GM19397 (cell line): ENCODE results near the gene S100B.

ENCODE experiments used
- ATAC-seq: cut with Tn5 transposase; IDR thresholded peaks from one replicate; pipeline ENCODE4 v1.9.1; 2021; ENCODE audit warnings: mild to moderate bottlenecking, moderate library complexity; ENCODE audit not compliant: unreplicated experiment

Gene S100B

DNA sequence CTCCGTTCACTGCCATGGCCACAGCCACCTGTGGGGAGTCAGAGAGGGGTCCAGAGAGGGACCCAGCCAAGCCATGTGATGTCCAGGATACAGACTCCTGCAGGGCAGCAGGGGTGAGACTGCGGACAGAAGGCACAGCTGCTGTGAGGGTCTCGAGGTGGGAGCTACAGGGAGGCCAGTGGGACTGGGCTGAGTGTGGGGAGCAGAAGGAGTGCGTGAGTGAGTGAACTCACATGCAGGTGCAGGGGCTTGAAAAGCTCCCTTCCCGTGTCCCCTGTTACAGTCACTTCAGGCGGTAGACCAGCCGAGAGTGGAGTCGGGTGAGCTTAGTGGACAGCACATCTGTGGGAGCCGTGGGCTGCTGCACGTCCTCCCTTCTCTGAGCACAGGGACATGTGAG lies 42.4 kb downstream of the S100B start:
- no peak for ATAC-seq

GRCh38 chr21:46561445-46562090 lies 43.3 kb downstream of the S100B start:
- ATAC-seq = no peak

DNA sequence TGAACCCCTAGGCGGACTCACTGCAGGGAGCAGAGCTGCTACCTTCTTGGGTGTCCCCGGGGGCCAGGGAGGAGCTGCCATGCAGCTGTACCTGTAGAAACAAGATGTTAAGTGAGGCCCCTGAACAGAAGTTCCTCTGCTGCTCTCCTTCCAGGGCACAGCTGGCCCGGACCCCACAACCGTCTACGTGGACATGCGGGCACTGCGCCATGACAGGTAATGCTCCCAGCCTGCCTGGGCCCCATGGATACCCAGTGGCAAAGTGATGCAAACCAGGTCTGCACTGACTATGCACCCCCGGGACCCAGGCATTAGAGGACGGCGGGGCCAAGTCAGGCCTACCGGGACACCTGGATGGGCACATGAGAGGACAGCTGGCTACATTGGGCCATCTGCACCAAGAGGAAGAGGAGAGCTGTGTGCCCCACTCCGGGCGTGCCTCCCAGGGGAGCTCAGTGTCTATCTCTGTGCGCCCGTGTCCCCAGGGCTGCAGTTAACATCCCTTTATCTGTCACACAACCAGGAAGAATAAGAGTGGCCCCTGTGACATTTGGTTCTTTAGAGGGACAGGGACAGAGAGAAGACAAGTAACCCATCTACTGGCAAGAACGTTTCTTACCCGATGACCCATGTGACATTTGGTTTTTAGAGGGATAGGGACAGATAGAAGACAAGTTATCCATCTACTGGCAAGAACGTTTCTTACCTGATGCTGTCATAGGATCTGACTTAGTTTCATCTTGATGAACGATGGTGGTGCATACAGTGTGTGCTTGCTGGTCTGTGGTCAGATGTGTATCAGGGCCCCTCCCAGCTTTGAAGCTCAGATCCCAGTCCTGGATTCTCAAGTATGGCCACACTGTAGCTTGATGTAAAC lies 44.1 kb downstream of the S100B start:
- no peak for ATAC-seq

DNA sequence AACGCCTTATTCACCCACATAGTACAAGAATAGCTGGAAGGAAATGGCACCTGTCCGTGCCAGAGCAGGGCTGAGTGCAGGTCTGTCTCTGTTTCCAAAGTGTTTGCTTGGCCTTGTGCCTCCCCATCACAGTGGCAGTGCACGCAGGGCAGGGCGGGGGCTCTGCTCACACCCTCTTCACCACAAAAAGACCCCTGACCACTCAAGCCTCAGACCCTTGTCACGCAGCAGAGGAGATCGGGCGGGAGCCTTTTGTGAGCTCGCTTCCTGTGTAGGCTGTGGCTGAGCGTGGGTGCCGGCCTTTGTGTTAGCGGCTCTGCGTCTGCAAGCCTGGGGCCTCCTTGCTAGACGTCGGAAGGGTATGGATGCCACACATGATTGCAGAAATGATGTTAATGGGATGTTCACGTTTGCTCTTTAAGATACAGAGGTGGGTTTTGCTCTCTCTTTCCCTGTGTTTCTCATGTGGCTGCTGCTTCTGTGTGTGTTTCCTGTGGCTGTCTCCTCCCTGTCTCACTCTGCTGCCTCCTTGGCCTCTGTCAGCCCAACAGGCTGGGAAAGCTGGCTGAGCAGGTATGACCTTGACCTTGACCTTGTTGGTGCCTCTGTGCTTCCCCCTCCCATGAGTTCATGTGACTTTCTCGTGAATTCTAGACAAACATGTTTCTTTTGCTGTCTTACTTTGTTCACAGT lies 45.4 kb downstream of the S100B start:
- no peak for ATAC-seq

GRCh38 chr21:46557919-46558392 lies 46.9 kb downstream of the S100B start:
- no peak for ATAC-seq

DNA sequence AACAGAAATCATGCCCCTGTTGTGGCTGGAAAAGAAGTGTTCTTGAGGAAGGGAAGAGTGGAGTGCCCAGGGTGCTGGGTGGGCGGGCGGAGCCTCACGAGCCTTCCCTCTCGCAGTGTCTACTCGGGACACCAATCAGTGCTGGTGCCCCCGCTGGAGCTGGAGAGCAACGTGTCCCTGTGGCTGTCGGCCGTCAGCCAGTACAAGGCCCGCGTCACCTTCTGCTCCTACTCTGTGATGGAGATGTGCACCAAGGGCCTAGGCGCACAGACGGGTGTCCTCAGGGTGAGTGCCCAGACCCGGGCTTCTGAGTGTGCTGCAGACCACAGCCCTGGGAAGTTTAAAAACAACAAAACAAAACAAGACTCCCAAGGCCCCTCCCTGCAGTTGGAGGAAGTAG lies 47.4 kb downstream of the S100B start:
- no peak for ATAC-seq

- no peak for ATAC-seq
These were observed 48.1 kb downstream of the S100B start for GRCh38 chr21:46556802-46557201.

- no peak for ATAC-seq
These were observed 49.2 kb downstream of the S100B start for GRCh38 chr21:46555678-46556077.

DNA sequence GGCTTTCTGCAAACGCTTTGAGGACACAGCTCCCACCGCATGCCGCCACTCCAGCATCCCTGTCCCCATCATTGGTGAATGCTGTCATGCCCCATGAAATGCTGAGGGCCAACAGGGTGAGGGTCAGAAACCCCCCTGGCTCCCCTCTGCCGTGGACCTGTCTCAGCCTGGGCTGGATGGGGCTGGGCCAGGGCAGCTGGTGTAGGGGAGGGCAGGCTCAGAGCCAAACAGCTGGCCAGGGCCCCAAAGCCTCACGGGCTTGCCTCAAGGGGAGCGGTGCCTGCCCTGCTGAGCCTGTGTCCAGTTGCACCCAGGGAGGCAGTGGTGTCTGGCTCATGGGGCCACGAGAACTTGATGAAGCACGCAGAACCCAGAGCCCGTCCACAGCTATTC lies 49.7 kb downstream of the S100B start:
- ATAC-seq = no peak

GRCh38 chr21:46554431-46555224 lies 50.3 kb downstream of the S100B start:
- no peak for ATAC-seq

DNA sequence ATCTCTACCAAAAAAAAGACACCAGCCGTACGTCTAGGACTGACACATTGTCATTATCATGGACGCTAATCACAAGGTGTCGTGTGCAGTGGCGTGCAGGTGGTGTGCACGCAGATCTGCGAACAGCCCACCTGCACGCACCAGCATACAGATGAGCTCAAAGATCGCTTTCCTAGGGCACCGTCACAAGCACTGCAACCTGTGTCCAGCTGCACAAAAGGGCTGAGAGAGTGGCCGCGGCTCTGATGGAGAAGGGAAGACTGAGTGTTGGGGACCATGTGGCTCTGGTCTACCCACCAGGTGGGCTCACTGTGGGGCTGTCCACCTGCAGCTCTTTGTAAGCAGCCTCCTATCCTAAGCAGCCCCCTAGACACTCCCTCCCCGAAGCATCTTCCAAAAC lies 50.9 kb downstream of the S100B start:
- ATAC-seq = no peak

DNA sequence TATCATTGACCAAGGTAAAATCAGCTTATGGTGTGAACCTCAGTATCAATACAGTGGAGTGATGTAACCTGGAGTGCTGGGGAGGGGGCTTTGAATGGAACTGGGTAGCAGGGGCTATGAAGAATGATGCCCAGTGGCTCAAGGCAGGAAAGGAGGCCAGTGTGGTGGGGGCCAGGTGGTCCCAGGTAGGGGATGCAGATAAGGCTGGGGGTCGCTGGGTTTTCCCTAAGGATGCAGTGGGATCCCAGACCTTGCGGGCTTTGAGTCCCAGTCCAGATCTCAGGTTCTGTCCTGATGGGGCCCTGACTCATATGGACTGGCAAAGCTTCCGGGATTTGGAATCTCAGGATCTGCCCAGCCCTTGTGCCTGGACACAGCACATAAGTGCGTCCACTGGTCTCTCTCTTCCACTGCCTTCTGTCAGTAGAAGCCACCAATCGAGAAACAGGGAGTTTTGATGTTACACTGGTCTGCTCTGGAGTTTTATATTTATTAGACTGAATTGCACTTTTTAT lies 52.0 kb downstream of the S100B start:
- ATAC-seq = no peak

GRCh38 chr21:46552274-46552673 lies 52.6 kb downstream of the S100B start:
- no peak for ATAC-seq

GRCh38 chr21:46551636-46552241 lies 53.1 kb downstream of the S100B start:
- no peak for ATAC-seq

GRCh38 chr21:46550116-46550941 lies 54.6 kb downstream of the S100B start:
- no peak for ATAC-seq

GRCh38 chr21:46549650-46550049 lies 55.2 kb downstream of the S100B start:
- ATAC-seq = no peak
